DMS 273 treated with DMSO at 0.1 percent for 48 hours (cell line): ENCODE measurements around the gene PDGFRB.

Experiments
- DNase-seq: peaks from one replicate; lab custom pipeline; 2025; lab: John Stamatoyannopoulos, UW

Gene PDGFRB

DNA sequence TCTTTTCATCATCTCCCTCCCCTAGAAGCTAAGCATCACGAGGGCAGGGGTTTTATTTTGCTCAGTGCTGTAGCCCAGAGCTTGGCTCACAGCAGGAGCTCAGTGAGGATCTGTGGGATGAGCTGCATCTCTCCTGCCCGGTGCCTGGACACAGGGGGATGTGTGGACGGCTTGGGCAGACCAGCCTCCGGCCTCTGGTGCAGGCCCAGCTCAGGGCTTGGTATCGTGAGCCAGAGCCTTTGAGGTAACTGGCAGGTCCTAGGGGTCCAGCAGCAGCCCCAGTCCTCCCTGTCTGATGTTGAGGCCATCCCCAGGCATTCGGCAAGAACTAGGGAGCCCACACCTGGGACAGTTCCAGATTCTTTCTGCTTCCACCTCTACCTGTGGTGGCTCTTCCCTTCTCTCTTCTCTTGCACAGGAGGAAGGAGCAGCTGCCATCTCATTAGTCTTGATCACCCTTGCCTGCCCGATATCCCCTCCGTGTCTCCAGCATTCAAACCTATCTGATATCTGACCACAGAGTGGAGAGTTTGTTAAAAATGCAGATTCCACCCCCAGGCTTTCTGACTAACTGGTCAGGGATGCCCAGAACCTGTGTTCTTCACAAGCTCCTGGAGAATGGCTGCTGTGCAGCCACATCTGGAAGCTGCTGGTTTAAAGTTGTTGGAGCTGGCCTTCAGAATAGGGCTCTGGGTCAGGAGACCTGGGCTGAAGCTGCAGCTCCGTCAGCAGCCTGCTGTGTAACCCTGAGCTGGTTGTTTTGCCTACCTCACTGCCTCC lies 26.3 kb upstream of the PDGFRB start:
- DNase-seq, result no peak

DNA sequence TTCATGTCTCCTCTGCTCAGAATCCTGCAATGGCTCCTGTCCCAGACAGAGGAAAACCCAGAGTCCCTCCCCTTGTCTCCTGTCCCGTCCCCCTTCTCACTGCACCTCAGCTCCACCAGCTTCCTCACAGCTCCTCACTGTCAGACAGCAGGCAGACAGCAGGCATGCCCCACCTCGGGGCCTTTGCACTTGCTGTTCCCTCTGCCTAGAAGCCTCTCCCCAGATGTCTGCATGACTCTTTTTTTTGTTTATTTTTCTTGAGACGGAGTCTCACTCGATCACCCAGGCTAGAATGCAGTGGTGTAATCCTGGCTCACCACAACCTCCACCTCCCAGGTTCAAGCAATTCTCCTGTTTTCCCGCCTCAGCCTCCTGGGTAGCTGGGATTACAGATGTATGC lies 25.4 kb upstream of the PDGFRB start:
- DNase-seq, result no peak

DNA sequence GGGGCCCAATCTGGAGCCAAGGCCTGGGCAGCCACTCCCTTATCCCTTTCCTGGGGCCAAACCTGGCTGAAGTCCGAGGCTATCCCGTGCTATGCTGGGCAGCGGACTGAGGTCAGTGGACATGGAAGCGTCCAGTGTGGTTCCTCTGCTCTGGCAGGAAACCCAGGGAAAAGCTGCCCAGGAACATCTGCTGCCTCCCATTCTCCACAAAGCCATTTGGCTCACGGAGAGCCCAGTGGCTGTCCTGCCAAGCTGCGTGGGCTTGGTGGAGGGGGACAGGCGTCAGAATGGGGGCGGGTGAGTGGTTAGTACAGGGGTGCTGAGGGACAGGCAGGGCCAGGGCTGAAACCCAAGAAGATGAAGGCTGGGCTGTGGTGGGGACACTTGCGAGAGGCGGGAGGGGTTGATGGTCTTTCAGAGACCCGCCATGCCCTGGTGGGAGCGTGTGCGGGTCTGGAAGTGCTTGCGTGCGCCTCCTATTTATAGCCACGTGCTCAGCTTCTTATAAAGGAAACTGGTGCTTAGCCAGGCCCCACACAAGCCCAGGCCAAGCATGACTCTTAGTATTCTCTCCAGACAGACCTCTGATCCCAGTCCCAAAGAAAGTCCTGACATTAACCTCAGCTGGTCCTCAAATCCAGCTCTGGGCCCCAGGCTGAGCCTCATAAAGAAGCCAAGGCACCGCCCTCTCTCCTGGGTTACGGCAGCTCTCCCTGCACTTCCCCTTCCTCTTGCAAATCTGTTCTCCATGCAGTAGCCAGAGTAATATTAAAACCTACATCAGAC lies 24.8 kb upstream of the PDGFRB start:
- no peak for DNase-seq

DNA sequence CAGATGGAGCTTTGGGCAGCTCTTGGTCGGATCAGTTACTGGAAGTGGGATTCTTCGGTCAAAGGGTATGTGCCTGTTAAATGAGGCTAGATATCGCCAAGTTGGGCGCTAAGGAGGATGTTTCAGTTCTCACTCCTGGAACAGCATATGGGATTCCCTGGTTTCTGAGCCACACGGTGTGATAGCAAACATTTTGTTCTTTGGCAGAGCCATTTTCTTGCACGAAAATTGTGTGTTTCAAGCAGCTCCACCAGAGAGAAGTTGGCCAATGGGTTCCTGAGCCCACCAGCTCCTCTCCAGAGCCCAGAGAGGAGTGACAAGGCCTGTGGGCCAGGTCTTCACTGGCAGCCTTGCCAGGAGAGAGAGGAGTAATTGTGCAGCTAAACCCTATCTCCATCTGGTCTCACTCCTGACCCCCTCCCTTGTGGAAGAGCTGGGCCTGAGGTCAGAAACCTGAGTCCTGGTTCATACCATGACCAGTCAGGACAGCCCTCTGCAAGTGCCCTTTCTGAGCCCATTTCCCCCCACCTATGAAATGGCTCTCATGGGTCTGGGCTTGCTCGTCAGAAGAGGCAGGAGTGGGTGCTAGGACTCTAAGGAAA lies 23.5 kb upstream of the PDGFRB start:
- DNase-seq, result no peak

DNA sequence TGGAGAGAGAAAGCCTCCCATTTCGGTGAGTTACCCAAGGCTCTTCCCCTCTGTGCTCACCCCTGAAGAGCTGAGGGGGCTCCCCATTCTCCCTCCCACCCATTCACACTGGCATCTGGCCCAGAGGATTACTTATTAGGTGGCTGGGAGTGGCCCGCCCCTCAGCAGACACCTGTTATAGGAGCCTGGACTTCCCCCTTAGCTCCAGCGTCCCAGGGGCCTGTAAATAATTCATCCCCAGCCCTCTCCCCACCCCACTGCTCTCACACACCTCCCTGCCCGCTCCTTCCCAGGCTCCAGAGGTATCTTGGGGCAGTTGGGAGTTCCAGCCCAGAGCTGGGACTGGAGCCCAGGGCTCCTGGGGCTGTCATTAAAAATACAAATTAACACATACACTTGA lies 22.6 kb upstream of the PDGFRB start:
- DNase-seq, result no peak

DNA sequence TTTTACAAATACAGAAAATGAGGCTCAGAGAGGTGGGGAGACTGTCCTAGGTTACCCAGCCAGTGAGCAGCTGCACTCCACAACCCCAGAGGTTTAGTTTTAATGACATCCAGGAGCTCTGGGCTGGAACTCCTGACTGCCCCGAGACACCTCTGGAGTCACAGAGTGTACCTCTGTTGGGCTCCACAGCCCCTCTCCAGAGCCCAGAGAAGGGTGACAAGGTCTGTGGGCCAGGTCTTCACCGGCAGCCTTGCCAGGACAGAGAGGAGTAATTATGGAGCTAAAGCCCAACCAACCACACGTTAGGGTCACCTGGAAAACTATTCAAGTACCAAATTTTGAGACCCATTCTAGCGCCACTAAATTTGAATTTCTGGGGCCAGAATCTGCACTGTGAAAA lies 22.1 kb upstream of the PDGFRB start:
- no peak for DNase-seq

DNA sequence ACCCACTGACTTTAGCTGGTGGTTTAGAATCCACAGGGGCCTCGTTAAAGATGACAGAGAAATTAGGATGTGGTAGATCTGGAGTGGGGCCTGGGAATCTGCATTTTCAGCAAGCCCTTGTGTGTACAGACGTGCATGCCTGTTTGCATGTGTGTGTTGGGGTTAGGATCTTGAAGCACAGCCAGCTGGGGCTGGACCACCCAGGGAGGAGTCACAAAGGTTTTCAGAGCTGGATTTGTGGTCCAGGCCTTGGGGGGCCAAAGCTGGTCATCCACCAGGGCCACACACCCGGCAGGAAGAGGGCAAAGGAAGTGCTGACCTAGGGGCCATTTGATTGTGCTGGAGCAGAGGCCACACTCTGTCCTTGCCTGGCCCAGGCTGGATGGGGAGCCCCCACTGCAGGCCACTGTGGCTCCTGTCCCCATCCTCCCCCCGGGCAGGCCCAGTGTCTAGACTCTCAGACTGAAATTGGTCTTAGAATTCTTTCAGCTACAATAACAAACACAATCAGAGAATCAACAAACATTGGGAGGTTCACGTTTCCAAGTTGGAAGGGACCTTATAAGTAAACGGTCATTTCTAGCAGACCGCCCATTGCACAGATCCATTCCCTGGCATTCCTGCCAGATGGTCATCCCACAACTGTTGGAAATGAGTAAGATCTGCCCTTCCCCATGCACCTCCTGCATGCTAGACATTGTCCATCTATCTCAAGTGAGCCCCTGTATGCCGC lies 21.3 kb upstream of the PDGFRB start:
- DNase-seq, result no peak

DNA sequence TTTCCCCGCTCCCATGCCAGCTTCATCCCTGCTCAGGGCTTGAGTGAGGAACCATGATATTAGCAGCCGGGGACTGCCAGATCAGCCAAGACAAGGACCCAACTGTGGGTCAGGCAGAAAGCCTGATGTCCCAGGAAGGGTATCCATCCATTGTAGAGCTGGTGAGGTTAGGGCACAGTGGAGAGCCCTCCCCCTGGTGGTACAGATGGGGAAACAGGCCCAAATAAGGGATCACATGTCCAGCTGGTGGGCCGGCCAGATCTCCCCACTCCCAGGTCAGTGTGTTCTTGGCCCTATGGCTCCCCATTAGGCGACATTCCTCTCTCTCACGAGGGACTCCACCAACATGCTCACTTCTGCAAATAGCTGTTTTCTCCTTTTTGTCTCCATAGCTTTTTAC lies 19.9 kb upstream of the PDGFRB start:
- DNase-seq, result no peak

DNA sequence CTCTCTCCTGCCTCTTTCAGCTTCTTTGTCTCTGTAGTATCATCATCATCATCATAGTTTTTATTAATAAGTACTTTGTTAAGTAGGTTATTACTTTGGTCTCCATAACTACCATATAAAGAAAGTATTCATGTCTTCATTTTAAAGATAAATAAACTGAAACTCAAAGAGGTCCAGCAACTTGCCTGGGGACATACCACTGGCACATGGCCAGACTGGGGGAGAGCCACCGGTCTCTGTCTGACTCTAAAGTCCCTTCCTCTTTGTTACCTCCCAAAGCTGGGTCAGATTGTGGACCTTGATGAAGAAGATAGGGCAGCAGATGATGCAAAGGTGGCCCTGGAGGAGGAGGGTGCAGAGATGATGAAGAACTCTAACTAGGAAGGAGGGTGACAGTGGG lies 19.4 kb upstream of the PDGFRB start:
- no peak for DNase-seq

DNA sequence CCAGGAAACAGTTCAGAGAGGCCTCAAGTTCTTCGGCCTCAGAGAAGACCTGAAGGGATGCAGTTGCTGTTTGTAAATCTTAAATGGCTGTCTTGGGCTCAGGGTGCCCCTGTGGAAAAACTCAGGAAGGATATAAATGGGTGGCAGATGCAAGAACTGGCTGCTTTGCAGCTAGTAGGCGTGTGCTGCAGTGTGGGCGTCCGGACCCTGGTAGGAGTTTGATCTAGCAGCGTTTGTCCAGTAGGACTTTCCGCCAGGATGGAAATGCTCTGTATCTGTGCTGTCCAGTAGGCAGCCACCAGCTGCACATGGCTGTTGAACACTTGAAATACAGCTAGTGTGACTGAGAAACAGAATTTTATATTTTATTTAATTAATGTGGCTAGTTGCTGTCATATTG lies 18.6 kb upstream of the PDGFRB start:
- DNase-seq, result no peak

DNA sequence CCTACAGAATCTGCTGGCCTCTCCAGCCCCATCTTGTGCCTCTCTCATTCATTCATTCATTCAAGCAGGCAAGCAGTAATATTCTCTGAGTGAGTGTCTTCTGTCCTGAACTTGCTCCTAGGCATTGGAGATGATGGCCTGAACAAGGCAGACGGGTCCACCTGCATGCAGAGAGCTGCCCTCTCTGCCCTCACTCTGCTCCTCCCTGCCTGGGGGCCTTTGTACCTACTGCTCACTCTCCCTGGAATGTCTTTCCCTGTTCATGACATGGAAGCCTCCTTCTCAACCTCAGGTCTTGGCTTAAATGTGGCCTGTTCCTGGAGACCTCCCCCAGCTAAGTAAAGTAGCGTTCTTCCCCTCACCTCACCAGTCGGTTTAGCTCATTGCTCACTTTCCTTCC lies 17.5 kb upstream of the PDGFRB start:
- no peak for DNase-seq

DNA sequence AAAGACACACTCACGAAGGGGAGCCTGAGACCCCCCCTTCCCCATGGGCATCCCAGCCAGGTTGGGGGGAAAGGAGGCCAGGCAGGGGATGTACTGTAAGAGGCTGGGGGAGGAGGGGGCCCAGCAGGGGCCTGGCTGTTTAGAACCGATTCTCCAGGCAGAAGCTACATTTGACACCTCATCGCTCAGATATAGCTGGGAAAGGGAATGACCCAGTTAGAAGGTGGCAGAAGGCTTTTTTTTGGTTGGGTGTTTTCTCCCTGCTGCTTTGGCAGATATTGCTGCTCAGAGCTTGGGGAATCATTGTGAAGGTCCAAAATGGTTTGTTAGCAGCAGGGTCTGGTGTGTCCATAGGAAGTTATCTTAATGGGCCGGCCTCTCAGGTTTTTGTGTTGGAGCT lies 16.9 kb upstream of the PDGFRB start:
- DNase-seq, result no peak

DNA sequence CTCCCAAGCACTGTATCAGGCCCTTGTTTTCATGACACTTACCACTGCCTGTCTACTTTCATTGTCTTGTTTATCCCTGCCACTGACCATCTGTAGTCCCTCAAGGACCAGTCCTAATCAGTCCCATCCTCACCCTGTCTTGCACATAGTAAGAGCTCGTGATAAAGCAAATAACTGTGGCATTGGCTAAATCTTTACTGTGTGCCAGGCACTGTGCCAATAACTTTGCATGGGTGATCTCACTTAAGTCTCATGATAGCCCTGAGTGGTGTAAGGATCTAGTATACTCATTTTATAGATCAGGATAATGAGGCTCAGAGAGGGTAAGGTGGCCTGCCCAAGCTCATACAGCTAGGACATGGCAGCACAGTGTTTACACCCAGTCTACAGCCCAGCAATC lies 16.5 kb upstream of the PDGFRB start:
- no peak for DNase-seq

DNA sequence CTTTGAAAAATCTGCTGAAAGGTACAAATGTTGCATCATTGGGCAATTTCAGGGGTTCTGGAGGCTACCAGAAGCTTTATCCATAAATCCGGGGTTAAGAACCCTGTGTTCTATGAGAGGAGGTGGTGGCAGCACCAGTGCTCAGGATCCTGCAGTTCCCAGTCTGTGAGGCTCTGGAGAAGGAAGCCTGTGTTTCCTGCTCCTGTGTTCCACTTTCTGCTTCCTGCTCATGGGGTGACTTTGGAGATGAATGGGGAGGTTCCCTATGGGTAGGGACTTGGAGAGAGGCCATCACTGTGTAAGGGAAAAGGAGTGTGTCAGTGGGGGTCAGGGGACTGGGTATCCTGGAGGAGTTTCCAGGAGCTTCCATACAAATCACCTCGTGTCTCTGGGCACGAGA lies 13.2 kb upstream of the PDGFRB start:
- no peak for DNase-seq

DNA sequence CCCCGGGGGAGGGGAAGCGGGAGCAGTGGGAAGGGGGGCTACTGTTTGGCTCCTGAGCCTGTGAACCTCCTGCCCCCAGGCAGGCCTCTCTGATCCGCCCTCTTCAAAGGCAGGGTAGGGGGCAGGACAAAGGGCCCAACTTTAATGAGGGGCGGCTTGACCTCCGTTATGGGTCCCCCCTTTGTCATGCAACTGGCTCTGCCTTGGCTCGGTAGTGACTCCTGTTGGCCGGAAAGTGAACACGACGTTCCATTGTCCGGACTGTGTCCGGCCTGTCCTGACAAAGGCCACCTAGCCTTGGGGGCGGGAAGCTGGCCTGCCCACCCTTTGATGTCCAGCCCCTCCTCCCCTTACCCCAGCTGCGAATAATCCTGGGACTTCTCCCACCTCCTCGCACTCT lies 12.3 kb upstream of the PDGFRB start:
- DNase-seq, result no peak

DNA sequence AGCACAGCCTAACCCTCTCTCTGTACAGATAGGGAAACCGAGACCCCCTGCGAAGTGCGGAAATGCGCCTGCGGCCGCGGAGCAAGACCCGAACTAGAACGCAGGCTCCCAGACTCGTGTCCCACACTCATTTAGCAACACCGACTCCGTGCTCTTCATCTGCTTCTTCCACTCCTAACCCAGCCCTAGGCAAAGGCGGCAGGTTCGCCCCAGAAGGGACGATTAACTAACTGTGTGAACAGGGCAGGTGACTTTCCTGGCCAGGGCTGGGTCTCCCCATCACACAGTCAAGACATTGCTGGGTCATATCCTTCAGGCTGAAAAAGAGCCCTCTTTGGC lies 11.8 kb upstream of the PDGFRB start:
- no peak for DNase-seq

DNA sequence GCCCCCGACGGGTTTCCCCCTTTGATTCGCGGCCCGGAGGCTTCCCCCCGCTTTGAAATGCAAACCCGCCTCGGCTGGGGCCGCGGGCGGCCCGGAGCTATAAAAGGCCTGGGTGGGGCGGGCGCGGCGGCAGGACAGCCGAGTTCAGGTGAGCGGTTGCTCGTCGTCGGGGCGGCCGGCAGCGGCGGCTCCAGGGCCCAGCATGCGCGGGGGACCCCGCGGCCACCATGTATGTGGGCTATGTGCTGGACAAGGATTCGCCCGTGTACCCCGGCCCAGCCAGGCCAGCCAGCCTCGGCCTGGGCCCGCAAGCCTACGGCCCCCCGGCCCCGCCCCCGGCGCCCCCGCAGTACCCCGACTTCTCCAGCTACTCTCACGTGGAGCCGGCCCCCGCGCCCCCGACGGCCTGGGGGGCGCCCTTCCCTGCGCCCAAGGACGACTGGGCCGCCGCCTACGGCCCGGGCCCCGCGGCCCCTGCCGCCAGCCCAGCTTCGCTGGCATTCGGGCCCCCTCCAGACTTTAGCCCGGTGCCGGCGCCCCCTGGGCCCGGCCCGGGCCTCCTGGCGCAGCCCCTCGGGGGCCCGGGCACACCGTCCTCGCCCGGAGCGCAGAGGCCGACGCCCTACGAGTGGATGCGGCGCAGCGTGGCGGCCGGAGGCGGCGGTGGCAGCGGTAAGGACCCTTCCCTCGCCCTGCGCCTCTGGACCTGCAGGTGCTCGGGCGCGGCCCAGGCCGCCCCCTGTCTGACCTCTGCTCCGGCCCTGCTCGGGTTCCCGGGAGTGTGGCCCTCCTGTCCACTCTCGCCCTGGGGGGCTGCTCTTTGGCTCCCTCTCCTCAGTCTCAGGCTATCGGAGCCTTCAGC lies 11.2 kb upstream of the PDGFRB start, which contains the start of gene CDX1:
Gene CDX1 (plus strand): TSS at position 129 of the 862 bp plus-strand sequence. CDS start 99 bp downstream, at position 228.
- no peak for DNase-seq

DNA sequence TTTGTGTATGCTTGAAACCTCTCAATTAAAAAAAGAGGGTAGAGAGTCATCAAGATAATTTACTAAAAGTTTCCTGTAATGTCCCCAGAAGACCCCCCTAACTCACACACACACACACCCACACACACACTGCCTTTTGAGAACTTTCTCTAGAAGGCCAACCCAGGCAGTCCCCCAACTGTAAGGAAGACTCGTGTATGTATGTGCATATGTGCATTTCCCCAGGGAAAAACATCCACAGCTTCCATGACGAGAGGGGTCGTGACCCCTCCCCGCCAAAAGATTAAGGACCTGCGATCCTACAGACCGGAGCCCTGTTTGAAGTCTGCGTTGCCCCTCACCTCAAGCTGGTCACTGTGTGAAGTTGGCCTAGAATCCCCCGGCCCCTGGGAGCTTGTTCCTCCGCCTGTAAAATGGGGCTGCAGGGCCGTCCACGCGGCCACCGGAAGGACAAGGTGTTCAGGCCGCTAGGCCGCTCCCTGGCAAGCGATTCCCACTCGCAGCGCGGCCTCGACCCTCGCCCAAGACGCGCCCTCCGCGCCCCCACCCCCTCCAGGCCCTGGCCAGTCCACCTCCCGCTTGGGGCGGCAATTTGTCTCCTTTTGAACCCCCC lies 10.5 kb upstream of the PDGFRB start:
- no peak for DNase-seq

DNA sequence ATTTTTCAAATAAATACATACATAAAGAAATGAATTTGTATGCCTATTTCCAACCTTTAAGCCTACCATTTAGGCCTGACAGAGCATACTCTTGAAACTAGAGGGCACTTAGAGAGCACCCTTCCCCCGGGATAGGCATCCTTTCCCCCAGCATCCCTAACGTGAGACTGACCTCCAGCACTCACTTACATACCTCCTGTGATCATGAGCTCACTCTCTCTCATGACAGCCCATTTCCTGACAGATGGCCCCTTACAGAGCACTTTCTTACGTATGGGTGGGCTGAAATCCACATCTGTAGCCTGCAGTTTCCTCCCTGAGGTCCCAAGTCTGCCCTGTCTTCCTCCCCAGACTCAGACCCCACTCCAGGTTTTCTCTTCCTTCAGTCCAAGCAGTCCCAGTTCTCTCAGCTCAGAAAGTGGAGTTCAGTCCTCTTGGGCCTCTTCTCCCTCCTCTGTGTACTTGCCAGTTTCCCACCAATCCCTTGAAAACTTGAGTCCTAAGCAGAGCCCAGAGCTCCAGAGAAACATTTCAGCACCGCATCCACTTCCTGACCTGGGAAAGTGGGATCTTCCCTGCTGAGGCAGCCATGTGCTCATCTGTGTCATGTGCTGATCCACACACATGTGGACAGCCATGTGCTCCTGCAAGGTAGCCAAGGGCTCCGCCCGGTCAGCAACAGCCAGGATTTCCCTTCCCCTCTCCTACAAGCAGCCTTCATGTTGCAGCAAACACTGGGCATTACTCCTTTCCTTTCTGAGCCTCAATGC lies 8.8 kb upstream of the PDGFRB start:
- no peak for DNase-seq

DNA sequence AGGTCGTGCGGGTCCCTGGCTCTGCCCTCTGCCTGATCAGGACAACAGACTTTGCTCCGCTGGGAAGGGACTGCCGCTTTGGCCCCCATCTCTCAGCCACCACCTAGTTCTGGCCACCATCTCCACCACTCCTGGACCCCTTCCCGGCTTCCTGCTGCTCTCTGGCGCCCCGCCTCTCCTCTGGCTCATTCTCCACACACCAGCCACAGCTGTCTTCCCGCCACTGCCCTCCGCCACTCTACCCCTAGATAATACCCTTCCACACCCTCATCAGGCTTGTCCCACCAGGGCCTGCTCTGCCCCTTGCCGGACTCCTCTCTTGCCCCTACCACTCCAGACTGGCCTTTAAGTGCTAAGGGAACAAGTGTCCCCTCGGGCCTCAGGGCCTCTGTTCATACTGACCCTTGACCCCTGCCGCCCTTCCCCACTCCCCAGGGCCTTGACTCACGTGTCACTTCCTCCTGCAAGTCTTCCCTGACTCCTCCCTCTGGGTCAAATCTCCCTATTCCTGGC lies 8.0 kb upstream of the PDGFRB start:
- no peak for DNase-seq
